Neural cell (in vitro differentiated cells): Measurements from ENCODE around the gene NAA20. TPM values are rescaled to one million over a fixed set of nuclear protein-coding genes. Genes with fewer than 3 reads are reported as not detected.

Source experiments
- H2AFZ ChIP-seq: fragments of 200-600, 300-800 bp; sonication (generic), shearing (Covaris generic); 2 replicates; pipeline ENCODE4 v1.6.0; 2014; ENCODE audit warnings: low read depth, mild to moderate bottlenecking, antibody characterized with exemption, low read length, moderate library complexity
- H3F3A ChIP-seq: fragments of 200-600 bp; shearing (Covaris generic); 2 replicates; pipeline ENCODE4 v1.6.1; 2016; ENCODE audit warnings: mild to moderate bottlenecking, moderate library complexity, mixed read lengths, antibody characterized with exemption, low read length; ENCODE audit not compliant: insufficient read depth, poor library complexity, severe bottlenecking
- H3K27ac ChIP-seq: fragments of 200-600, 300-800 bp; sonication (generic), shearing (Covaris generic); 2 replicates; pipeline ENCODE4 v1.5.1; 2014; ENCODE audit warnings: mild to moderate bottlenecking, low read length, moderate library complexity
- H3K27me3 ChIP-seq: fragments of 300-800, 200-600 bp; sonication (generic), shearing (Covaris generic); 2 replicates; pipeline ENCODE4 v1.6.0; 2014; ENCODE audit warnings: mild to moderate bottlenecking, low read depth, low read length, moderate library complexity; ENCODE audit not compliant: insufficient read depth
- H3K36me3 ChIP-seq: fragments of 300-800, 200-600 bp; sonication (generic), shearing (Covaris generic); 2 replicates; pipeline ENCODE4 v1.5.1; 2014; ENCODE audit warnings: mild to moderate bottlenecking, antibody characterized with exemption, low read length, moderate library complexity; ENCODE audit not compliant: insufficient read depth
- H3K4me2 ChIP-seq: fragments of 300-800, 200-600 bp; sonication (generic), shearing (Covaris generic); 2 replicates; pipeline ENCODE4 v1.6.0; 2014; ENCODE audit warnings: mild to moderate bottlenecking, low read length
- H3K4me3 ChIP-seq: fragments of 300-800, 200-600 bp; sonication (generic), shearing (Covaris generic); 2 replicates; pipeline ENCODE4 v1.5.1; 2014; ENCODE audit warnings: mild to moderate bottlenecking, low read length, moderate library complexity
- H3K79me2 ChIP-seq: fragments of 200-600 bp; shearing (Covaris generic); replicated peaks from 2 replicates; pipeline ENCODE4 v1.6.0; 2014; ENCODE audit warnings: mild to moderate bottlenecking, low read length, moderate library complexity; ENCODE audit not compliant: insufficient read depth
- H3K9ac ChIP-seq: fragments of 300-800, 200-600 bp; sonication (generic), shearing (Covaris generic); 2 replicates; pipeline ENCODE4 v1.6.1; 2016; ENCODE audit warnings: mild to moderate bottlenecking, low read length, mixed read lengths
- H3K9me2 ChIP-seq: fragments of 200-600 bp; shearing (Covaris generic); 2 replicates; pipeline ENCODE4 v1.6.1; 2016; ENCODE audit warnings: mild to moderate bottlenecking, low read length, mixed read lengths; ENCODE audit not compliant: insufficient read depth
- H3K9me3 ChIP-seq: fragments of 200-600, 300-800 bp; sonication (generic), shearing (Covaris generic); 2 replicates; pipeline ENCODE4 v1.6.1; 2016; ENCODE audit warnings: mild to moderate bottlenecking, mixed run types, low read length, moderate library complexity, mixed read lengths
- H4K20me1 ChIP-seq: fragments of 200-600 bp; shearing (Covaris generic); 2 replicates; pipeline ENCODE4 v1.6.1; 2016; ENCODE audit warnings: mild to moderate bottlenecking, mixed run types; ENCODE audit not compliant: insufficient read depth
- EP300 ChIP-seq: fragments of 450-650 bp; conservative IDR thresholded peaks from 2 replicates; pipeline ENCODE4 v1.6.1; 2014; ENCODE audit warnings: antibody characterized with exemption, mild to moderate bottlenecking, moderate library complexity; ENCODE audit not compliant: poor library complexity, severe bottlenecking
- EZH2 ChIP-seq: fragments of 200-600, 300-800 bp; shearing (Covaris generic), sonication (generic); IDR thresholded peaks from 2 replicates; pipeline ENCODE4 v1.6.1; 2014; ENCODE audit warnings: antibody characterized with exemption, low read length, borderline replicate concordance, mild to moderate bottlenecking; ENCODE audit not compliant: insufficient read depth, poor library complexity, severe bottlenecking
- MXI1 ChIP-seq: fragments of 450-650 bp; conservative IDR thresholded peaks from 2 replicates; pipeline ENCODE4 v1.6.1; 2014; ENCODE audit warnings: antibody characterized with exemption, mild to moderate bottlenecking; ENCODE audit not compliant: poor library complexity, severe bottlenecking
- POLR2AphosphoS5 ChIP-seq: IDR thresholded peaks from 2 replicates; pipeline ENCODE4 v1.6.1; 2012
- RAD21 ChIP-seq: fragments of 450-650 bp; conservative IDR thresholded peaks from 2 replicates; pipeline ENCODE4 v1.6.1; 2014; ENCODE audit warnings: antibody characterized with exemption, mild to moderate bottlenecking, moderate library complexity
- REST ChIP-seq: IDR thresholded peaks from 2 replicates; pipeline ENCODE4 v1.6.1; 2012; ENCODE audit warnings: borderline replicate concordance
- SMC3 ChIP-seq: fragments of 450-650 bp; conservative IDR thresholded peaks from 2 replicates; pipeline ENCODE4 v1.6.1; 2014; ENCODE audit warnings: antibody characterized with exemption, mild to moderate bottlenecking, moderate library complexity; ENCODE audit not compliant: poor library complexity
- TAF1 ChIP-seq: IDR thresholded peaks from 2 replicates; pipeline ENCODE4 v1.6.1; 2012; ENCODE audit warnings: low read depth
- polyA plus RNA-seq: library from polyadenylated mRNA; depleted of rRNA; stranded (reverse); fragments of >200 nt; gene quantifications from 2 replicates; pipeline ENCODE4 v1.2.3, GENCODE V29; 2014
- TF ChIP-seq, protein P1 (sequence below): fragments of 450-650 bp; IDR thresholded peaks from 2 replicates; pipeline ENCODE4 v1.5.1; 2014; ENCODE audit warnings: antibody characterized with exemption, mild to moderate bottlenecking, moderate library complexity; ENCODE audit not compliant: poor library complexity, severe bottlenecking

Gene NAA20
- polyA plus RNA-seq, 1 donor from 2014 or later = 48.9 TPM

- no peaks in the 10 kb centered on the region for H3K27me3 ChIP-seq
- TF ChIP-seq EZH2 = no peak
- TF ChIP-seq SMC3 = no peak
- no peak for TF ChIP-seq REST
- TF ChIP-seq TAF1 = no peak
- no peak for TF ChIP-seq MXI1
- TF ChIP-seq EP300 = no peak
- TF ChIP-seq RAD21 = no peak
- TF ChIP-seq, protein P1, sequence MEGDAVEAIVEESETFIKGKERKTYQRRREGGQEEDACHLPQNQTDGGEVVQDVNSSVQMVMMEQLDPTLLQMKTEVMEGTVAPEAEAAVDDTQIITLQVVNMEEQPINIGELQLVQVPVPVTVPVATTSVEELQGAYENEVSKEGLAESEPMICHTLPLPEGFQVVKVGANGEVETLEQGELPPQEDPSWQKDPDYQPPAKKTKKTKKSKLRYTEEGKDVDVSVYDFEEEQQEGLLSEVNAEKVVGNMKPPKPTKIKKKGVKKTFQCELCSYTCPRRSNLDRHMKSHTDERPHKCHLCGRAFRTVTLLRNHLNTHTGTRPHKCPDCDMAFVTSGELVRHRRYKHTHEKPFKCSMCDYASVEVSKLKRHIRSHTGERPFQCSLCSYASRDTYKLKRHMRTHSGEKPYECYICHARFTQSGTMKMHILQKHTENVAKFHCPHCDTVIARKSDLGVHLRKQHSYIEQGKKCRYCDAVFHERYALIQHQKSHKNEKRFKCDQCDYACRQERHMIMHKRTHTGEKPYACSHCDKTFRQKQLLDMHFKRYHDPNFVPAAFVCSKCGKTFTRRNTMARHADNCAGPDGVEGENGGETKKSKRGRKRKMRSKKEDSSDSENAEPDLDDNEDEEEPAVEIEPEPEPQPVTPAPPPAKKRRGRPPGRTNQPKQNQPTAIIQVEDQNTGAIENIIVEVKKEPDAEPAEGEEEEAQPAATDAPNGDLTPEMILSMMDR = no peak
- TF ChIP-seq POLR2AphosphoS5 = no peak
- no peak overlapping the region for H3K4me2 ChIP-seq
- H4K20me1 ChIP-seq = no peaks in the 10 kb centered on the region
- no peak overlapping the region for H2AFZ ChIP-seq
- H3K9me3 ChIP-seq = no peaks in the 10 kb centered on the region
- H3F3A ChIP-seq = no peaks in the 10 kb centered on the region
- no peaks in the 10 kb centered on the region for H3K36me3 ChIP-seq
- no peaks in the 10 kb centered on the region for H3K9me2 ChIP-seq
- H3K9ac ChIP-seq = no peak overlapping the region
- H3K79me2 ChIP-seq = no peaks in the 10 kb centered on the region
- no peak overlapping the region for H3K27ac ChIP-seq
- no peak overlapping the region for H3K4me3 ChIP-seq
Measured at GRCh38 chr20:19991854-19992253, 25.3 kb upstream of the NAA20 start.

DNA sequence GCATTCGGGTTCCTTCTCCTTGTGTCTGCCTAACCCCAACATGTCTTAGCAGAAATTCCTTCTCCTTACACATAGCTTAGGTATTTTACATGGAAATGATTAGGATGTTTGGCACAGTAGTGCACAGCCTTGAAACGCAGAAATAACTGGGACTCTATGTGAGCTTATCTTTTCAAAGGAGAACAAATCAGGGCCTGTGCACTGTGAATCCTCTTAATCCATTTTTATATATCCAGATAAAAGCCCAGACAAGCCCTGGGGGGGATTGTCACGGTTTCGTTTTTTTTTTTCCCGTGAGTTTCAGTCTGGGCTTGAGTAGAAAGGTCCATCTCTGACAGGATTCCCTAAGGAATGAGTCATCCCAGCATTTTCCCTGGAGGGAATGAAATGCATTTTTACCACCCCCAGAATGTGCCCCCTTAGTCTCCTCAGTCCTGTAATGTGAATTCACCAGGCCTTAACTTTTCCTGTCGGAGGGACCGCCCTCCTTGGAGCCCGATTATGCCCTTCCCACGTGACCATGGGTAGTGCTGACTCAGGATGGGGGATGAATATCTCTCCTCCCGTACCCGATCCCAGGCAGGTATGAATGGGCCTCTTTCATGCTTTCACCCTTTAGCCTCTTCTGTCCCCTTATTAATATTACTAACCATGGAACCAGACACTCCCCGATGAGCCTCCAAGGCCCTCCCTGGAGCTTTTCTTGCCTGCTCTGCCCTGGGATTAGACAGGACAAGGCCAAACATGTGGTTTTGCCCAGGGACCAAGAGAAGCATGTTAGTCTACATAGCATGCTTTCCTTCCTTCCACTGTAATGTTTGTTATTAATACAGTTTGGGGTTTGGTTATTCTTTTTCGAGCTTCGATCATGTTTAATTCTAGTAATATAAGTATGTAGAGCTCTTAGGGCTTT, 23.9 kb upstream of the NAA20 start:
- H4K20me1 ChIP-seq = no peaks in the 10 kb centered on the region
- no peak overlapping the region for H3K4me2 ChIP-seq
- TF ChIP-seq EP300 = no peak
- TF ChIP-seq, protein P1 = no peak
- no peak for TF ChIP-seq EZH2
- no peak for TF ChIP-seq POLR2AphosphoS5
- no peak for TF ChIP-seq TAF1
- TF ChIP-seq SMC3 = no peak
- no peak for TF ChIP-seq REST
- TF ChIP-seq MXI1 = no peak
- TF ChIP-seq RAD21 = no peak
- no peak overlapping the region for H3K9ac ChIP-seq
- no peaks in the 10 kb centered on the region for H3K9me3 ChIP-seq
- H3K27ac ChIP-seq = no peak overlapping the region
- H3K4me3 ChIP-seq = no peak overlapping the region
- H3K36me3 ChIP-seq = no peaks in the 10 kb centered on the region
- H3K27me3 ChIP-seq = no peaks in the 10 kb centered on the region
- H3K9me2 ChIP-seq = no peaks in the 10 kb centered on the region
- H3K79me2 ChIP-seq = no peaks in the 10 kb centered on the region
- H2AFZ ChIP-seq = no peak overlapping the region
- H3F3A ChIP-seq = no peaks in the 10 kb centered on the region
